Measurements from ENCODE around the gene SGTA. TPM values are rescaled to one million over a fixed set of nuclear protein-coding genes. Genes with fewer than 3 reads are reported as not detected.
"Not testable (repeated sequence)": the region's sequence is repeated elsewhere in the genome, so short reads cannot be mapped to it uniquely, and the experiment has no call there.

The SGTA gene, protein sequence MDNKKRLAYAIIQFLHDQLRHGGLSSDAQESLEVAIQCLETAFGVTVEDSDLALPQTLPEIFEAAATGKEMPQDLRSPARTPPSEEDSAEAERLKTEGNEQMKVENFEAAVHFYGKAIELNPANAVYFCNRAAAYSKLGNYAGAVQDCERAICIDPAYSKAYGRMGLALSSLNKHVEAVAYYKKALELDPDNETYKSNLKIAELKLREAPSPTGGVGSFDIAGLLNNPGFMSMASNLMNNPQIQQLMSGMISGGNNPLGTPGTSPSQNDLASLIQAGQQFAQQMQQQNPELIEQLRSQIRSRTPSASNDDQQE
- total RNA-seq = 10 to 100 TPM; 44.3 to 44.6 TPM

DNA sequence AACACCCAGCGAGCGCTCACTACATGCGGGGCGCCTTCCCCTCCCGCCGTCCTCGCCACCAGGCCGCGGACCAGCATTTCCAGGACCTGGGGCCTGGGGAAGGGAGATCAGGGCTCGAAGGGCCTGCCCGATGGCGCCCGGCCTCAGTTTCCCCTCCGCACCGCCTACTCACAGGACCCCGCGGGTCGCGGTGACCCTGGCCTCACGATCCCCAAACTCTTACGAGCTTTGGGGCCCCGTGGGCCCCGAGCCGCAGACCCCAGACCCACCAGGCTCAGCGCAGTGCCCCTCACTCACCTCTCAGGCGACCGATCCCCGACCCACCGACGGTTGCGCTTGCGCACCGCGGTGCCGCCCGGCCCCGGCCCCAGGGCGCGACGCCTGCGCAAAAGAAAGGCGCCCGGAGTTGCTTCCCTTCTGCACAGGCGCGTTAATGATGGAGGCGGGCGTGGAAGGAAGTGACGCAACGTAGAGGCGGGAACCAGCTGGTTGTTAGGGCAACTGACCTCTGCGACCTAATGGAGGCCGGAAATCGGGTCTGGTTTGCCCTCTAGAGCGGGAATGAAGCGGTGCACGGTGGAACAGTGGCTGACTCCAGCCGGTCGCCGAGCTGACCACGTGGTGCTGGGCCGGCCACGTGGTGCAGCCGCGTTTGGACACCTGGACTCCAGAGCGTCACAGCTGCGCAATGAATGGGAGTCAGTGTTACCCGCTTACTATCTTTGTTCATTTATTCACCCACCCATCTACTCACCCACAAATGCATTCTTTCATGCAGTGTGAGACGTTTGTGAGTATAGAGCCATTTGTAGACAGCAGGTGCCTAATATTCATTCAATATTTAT, at the start of gene SGTA:
SGTA (minus strand) TSS at position 338 of the 845 bp plus-strand sequence. CDS start 14,205 bp downstream, outside the sequence.
- peak; percentile 99 for DNase-seq
- Mint-ChIP-seq H3K36me3 (ENCODE audit: low read depth) (peaks cover 14% of the 10 kb centered on the region), H3K4me3 (peak within 1 kb of the TSS; percentile 94), H3K27ac (peak within 1 kb of the TSS; percentile 91), H3K27me3 (ENCODE audit: low read depth) (no peaks in the 10 kb centered on the region), H3K4me1 (ENCODE audit: low read depth) (peaks cover 65% of the 10 kb centered on the region), H3K9me3 (no peaks in the 10 kb centered on the region)
- intact Hi-C loops (cut with micrococcal nuclease) = loop anchor here (1.0 to 10.0 kb wide), 5 partner anchors 162 to 618 kb away; partner anchors contain the start of genes DOT1L, GADD45B, NCLN and PLEKHJ1
- CTCF ChIA-PET = interaction anchor here (0.6 to 2.7 kb wide), 4 partner anchors 34 to 135 kb away, joined by 3 to 8 read pairs (median 5); no protein-coding TSS in a partner anchor

- Mint-ChIP-seq H3K9me3 (peaks cover 32% of the 10 kb centered on the region), H3K4me3 (no peak overlapping the region), H3K27me3 (ENCODE audit: low read depth) (no peaks in the 10 kb centered on the region), H3K27ac (no peak overlapping the region), H3K4me1 (ENCODE audit: low read depth) (no peaks in the 10 kb centered on the region), H3K36me3 (ENCODE audit: low read depth) (peaks cover 52% of the 10 kb centered on the region)
- CTCF ChIA-PET = no interaction called here
- no peak for DNase-seq
- intact Hi-C loops (cut with micrococcal nuclease) = no loop called here
Measured at GRCh38 chr19:2827840-2828489, 44.9 kb upstream of the SGTA start.

DNA sequence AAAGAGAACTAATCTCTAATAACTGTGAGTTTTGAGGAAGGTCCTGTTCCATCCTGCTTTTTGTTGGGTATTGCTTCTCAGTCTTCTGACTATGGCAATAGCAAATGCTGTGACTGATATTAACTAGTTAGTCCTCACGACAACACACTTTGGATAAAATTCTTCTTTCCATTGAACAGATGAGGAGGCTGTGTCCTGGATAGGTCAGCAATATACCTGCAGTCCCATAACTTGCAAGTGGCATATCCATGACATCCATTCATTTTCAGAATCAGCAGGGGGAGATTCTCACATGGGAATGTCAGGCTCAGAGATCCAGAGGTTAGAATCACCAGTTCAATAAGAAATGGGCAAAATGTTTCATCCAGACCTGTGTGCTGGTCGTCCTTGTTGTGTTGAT, 43.9 kb upstream of the SGTA start:
- Mint-ChIP-seq H3K36me3 (ENCODE audit: low read depth) (peaks cover 43% of the 10 kb centered on the region), H3K4me3 (no peak overlapping the region), H3K4me1 (ENCODE audit: low read depth) (no peaks in the 10 kb centered on the region), H3K27ac (no peak overlapping the region), H3K9me3 (peaks cover 23% of the 10 kb centered on the region), H3K27me3 (ENCODE audit: low read depth) (no peaks in the 10 kb centered on the region)
- no peak for DNase-seq
- CTCF ChIA-PET = no interaction called here
- intact Hi-C loops (cut with micrococcal nuclease) = no loop called here

DNA sequence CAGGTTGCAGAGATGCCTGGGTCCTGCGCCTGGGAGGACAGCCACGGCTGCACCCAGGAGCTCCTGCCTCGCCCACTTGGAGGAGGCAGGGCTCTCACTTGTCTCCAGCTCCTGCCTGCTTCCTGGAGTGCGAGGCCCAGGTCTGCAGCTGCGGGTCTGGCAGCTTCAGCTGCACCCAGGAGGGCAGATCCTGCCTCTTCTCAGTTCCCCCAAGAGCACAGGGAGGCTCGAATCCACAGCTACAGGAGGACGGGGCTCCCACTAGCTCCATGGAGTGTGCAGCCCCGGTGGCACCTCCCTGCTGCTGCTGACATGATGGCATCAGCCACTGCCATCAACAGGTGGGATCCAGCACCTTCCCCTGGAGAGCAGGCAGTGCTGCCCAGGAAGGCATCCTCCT, 41.1 kb upstream of the SGTA start:
- Mint-ChIP-seq H3K27me3 (ENCODE audit: low read depth) (no peaks in the 10 kb centered on the region), H3K36me3 (ENCODE audit: low read depth) (peaks cover 27% of the 10 kb centered on the region), H3K4me1 (ENCODE audit: low read depth) (peaks cover 7% of the 10 kb centered on the region), H3K9me3 (peaks cover 9% of the 10 kb centered on the region), H3K4me3 (no peak overlapping the region), H3K27ac (no peak overlapping the region)
- no peak for DNase-seq
- intact Hi-C loops (cut with micrococcal nuclease) = no loop called here
- CTCF ChIA-PET = no interaction called here

GRCh38 chr19:2823646-2824045, 40.6 kb upstream of the SGTA start:
- Mint-ChIP-seq H3K36me3 (ENCODE audit: low read depth) (peaks cover 23% of the 10 kb centered on the region), H3K4me3 (no peak overlapping the region)
- intact Hi-C loops (cut with micrococcal nuclease) = no loop called here

DNA sequence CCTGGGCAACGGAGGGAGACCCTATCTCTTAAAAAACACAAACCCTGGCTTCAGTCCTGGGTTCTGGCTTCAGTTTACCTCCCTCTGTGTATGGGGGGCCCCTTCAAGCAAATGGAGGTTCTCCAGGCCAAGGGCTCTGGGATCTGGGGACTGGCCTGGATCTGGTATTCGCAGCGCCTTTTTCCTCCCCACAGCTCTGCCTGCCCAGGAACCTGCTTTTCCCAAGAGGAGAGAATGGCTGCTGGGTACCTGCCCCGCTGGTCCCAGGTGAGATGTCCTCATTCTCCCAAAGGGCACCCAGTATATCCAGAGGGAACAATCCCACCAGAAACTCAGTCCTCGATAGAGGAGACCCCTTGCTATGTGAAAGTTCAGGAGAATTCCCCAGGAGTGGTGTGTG, 39.8 kb upstream of the SGTA start:
- H3K4me1 Mint-ChIP-seq (ENCODE audit: low read depth) = peaks cover 7% of the 10 kb centered on the region
- peaks cover 17% of the 10 kb centered on the region for H3K36me3 Mint-ChIP-seq (ENCODE audit: low read depth)
- CTCF ChIA-PET = no interaction called here
- intact Hi-C loops (cut with micrococcal nuclease) = no loop called here
- H3K27ac Mint-ChIP-seq = no peak overlapping the region
- DNase-seq = no peak
- H3K4me3 Mint-ChIP-seq = no peak overlapping the region
- peaks cover 4% of the 10 kb centered on the region for H3K9me3 Mint-ChIP-seq
- H3K27me3 Mint-ChIP-seq (ENCODE audit: low read depth) = no peaks in the 10 kb centered on the region

More at GRCh38 chr19:2823646-2824045, 40.6 kb upstream of the SGTA start:
- Mint-ChIP-seq H3K27ac (no peak overlapping the region), H3K9me3 (peaks cover 8% of the 10 kb centered on the region), H3K27me3 (ENCODE audit: low read depth) (no peaks in the 10 kb centered on the region), H3K4me1 (ENCODE audit: low read depth) (peaks cover 7% of the 10 kb centered on the region)
- no peak for DNase-seq
- CTCF ChIA-PET = no interaction called here

DNA sequence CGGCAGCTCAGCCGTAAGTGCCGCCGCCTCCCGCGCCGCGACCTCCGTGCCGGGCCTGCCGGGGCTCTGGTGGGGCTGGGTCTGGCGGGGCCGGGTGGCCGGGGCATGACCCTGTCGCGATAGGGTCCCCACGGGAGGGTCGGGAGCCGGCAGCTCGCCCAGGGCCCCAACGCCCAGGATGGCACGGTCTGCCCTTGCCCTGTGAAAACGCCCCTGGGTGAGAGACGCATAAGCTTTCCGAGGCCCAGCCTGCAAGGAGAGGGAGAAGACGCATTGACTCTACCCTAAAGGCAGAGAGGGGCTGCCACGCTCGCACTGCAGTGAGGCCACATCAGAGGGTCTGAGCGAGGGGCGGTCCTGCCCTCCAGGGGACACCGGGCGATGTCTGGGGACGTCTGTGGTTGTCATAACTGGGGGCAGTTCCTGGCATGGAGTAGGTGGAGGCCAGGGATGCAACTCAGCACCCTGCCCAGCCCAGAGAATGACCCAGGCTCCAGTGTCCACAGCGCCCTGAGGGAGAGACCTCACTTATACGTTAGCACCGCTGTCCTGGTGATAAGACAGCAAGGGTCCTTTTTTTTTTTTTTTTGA, 37.1 kb upstream of the SGTA start:
- peaks cover 10% of the 10 kb centered on the region for H3K4me1 Mint-ChIP-seq (ENCODE audit: low read depth)
- CTCF ChIA-PET = interaction anchor here (1.0 to 1.1 kb wide), 4 partner anchors 20 to 49 kb away, joined by 3 to 4 read pairs (median 4); no protein-coding TSS in a partner anchor
- H3K4me3 Mint-ChIP-seq = peak overlapping the region; percentile 79
- H3K36me3 Mint-ChIP-seq (ENCODE audit: low read depth) = peaks cover 4% of the 10 kb centered on the region
- H3K27ac Mint-ChIP-seq = no peak overlapping the region
- no peaks in the 10 kb centered on the region for H3K27me3 Mint-ChIP-seq (ENCODE audit: low read depth)
- intact Hi-C loops (cut with micrococcal nuclease) = no loop called here
- no peaks in the 10 kb centered on the region for H3K9me3 Mint-ChIP-seq
- DNase-seq = peak; percentile 27

GRCh38 chr19:2819540-2820111, 36.6 kb upstream of the SGTA start, which contains the start of gene ZNF554:
ZNF554 (plus strand) TSS chr19:2819868; CDS start chr19:2820072, 204 bp downstream.
- CTCF ChIA-PET = interaction anchor here (0.6 to 1.1 kb wide), 6 partner anchors 20 to 83 kb away, joined by 3 to 4 read pairs (median 3); no protein-coding TSS in a partner anchor
- H3K4me1 Mint-ChIP-seq (ENCODE audit: low read depth) = peaks cover 10% of the 10 kb centered on the region
- H3K4me3 Mint-ChIP-seq = peak within 1 kb of the TSS; percentile 79
- H3K27me3 Mint-ChIP-seq (ENCODE audit: low read depth) = no peaks in the 10 kb centered on the region
- intact Hi-C loops (cut with micrococcal nuclease) = loop anchor here (1.0 kb wide), 2 partner anchors 34 to 53 kb away; partner anchors contain the start of gene THOP1
- DNase-seq = peak; percentile 98
- no peaks in the 10 kb centered on the region for H3K9me3 Mint-ChIP-seq
- no peak within 1 kb of the TSS for H3K27ac Mint-ChIP-seq
- H3K36me3 Mint-ChIP-seq (ENCODE audit: low read depth) = peaks cover 2% of the 10 kb centered on the region

- H3K27me3 Mint-ChIP-seq (ENCODE audit: low read depth); H3K36me3 Mint-ChIP-seq (ENCODE audit: low read depth); H3K4me3 Mint-ChIP-seq; H3K9me3 Mint-ChIP-seq; intact Hi-C loops (cut with micrococcal nuclease); H3K27ac Mint-ChIP-seq; CTCF ChIA-PET: not testable (repeated sequence)
- H3K4me1 Mint-ChIP-seq (ENCODE audit: low read depth) = peaks cover 10% of the 10 kb centered on the region
- DNase-seq = peak; percentile 35
Measured at GRCh38 chr19:2817237-2817829, 34.3 kb upstream of the SGTA start.

GRCh38 chr19:2816641-2817040, 33.6 kb upstream of the SGTA start:
- no peak for DNase-seq
- H3K27ac Mint-ChIP-seq = no peak overlapping the region
- H3K4me3 Mint-ChIP-seq = no peak overlapping the region
- H3K36me3 Mint-ChIP-seq (ENCODE audit: low read depth) = peaks cover 5% of the 10 kb centered on the region
- CTCF ChIA-PET = no interaction called here
- no peaks in the 10 kb centered on the region for H3K9me3 Mint-ChIP-seq
- no peaks in the 10 kb centered on the region for H3K27me3 Mint-ChIP-seq (ENCODE audit: low read depth)
- intact Hi-C loops (cut with micrococcal nuclease) = no loop called here
- H3K4me1 Mint-ChIP-seq (ENCODE audit: low read depth) = peaks cover 10% of the 10 kb centered on the region

GRCh38 chr19:2815923-2816322, 32.9 kb upstream of the SGTA start:
- Mint-ChIP-seq H3K27me3 (ENCODE audit: low read depth) (no peaks in the 10 kb centered on the region), H3K27ac (no peak overlapping the region), H3K36me3 (ENCODE audit: low read depth) (peaks cover 5% of the 10 kb centered on the region), H3K4me1 (ENCODE audit: low read depth) (peaks cover 9% of the 10 kb centered on the region), H3K9me3 (no peaks in the 10 kb centered on the region), H3K4me3 (no peak overlapping the region)
- CTCF ChIA-PET = interaction anchor here (0.6 kb wide), 1 partner anchor 54 kb away, joined by 3 read pairs; no protein-coding TSS in a partner anchor
- DNase-seq = no peak
- intact Hi-C loops (cut with micrococcal nuclease) = no loop called here

Data from activated naive CD4-positive, alpha-beta T cell treated with anti-CD3 and anti-CD28 coated beads for 36 hours (primary cell).